Measurements from ENCODE around the gene SCN1A.
A peak's percentile ranks its signal among the peaks of the same experiment; 100 is the strongest.
"Not testable (repeated sequence)": the region's sequence is repeated elsewhere in the genome, so short reads cannot be mapped to it uniquely, and the experiment has no call there.

Gene SCN1A

DNA sequence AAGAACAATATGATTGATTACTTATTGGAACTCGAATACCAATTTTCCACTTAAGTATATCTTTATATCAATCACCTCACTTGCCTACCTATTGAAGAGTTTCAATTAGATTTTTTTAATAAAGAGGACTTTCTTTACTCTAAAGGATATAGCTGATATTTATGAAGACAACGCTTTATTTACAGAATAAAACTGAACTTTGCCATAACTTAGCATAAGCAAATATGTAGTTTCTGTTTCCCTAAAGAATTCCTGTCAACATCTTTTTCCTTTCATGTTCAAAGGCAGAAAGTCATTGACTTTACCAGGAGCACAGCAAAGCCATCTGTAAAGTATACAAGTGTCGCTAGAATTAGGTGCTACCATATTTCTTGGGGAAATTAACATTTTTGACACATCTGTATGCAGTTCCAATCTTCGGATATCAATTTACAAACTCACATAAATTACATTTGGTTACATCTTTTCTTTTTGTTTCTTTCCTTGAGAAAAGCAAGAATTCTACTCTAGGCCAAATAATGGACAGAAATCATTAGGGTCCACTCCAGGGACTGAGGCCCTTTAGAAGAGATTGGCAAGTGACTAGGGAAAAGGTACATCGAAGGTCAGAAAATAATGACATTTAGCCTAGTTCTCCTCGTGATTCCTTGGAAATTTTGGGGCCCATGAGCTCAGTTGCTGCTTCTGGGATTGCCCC lies 7.5 kb upstream of the SCN1A start:
- DNase-seq, result no peak

DNA sequence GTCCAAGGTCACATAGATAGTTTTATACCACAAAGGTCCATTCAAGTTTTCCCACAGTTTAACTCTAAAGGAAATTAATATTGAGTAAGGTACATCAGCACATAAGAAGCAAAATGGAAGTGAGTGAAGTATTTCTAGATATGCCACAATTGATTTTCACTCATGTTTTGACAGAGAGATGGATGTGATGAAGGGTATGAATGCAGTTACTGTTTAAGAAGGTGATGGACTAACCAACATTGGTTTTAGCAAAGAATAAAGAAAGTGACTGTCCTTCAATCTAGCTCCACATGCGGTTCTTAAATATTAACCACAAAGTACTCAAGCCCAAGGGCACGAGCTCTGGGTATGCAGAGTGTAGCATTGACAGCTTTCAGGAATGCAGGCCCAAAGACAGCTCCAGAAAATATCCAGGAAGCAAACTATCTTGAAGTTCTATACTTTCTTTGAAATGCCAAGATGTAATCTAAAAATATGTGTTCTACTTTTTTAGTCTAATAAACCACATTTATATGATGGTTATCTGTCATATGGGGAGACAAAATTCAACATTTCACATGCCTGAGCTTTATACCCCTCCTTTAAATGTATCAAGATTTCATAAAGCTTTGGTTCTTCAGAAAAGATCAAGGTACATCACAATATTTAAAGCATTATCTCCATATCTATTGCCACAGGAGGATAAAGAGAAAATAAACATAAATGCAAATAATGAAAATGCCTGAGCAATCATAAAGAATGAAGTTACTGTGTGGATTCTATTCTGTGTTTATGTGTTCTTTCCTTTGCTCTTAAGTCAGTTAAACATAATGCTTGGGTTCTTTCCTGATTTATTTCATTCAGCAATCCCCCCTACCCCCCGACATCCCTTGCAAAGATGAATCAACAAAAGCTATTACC lies 6.7 kb upstream of the SCN1A start:
- DNase-seq, result no peak

DNA sequence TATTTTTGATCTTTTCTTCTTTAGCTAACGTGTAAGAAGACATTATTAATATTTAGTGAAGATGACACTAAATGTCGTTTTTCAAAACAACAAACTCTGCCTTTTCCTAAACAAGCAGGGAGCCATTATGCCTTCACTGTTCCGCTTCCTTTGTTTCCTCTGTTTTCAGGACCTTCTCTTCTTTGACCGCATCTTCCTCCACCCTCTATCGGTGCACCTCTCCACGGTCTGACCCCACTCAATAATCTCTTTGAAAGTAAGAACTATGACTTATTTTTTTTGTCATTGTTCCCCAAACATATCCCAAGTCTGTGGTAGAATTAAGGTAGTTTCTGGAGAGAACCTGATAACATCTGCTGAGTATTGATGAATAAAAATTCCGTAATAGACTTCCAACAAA lies 5.8 kb upstream of the SCN1A start:
- no peak for DNase-seq

DNA sequence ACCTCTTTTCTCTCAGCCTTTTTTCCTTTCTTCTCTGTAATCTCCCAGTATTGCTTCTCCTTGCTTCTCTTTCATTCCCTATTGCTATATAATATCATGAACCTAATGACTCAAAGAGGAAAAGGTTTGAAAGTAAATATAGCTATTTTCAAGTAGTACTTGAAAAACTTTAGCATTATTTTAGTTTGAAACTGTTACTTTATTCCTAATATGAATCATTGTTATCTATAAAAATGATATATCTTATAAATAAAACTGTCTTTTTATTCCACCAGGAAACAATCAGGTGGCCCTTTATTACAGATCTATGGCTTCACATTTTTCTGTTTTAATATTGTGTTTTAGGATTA lies 311 bp upstream of the SCN1A start:
- no peak for DNase-seq

DNA sequence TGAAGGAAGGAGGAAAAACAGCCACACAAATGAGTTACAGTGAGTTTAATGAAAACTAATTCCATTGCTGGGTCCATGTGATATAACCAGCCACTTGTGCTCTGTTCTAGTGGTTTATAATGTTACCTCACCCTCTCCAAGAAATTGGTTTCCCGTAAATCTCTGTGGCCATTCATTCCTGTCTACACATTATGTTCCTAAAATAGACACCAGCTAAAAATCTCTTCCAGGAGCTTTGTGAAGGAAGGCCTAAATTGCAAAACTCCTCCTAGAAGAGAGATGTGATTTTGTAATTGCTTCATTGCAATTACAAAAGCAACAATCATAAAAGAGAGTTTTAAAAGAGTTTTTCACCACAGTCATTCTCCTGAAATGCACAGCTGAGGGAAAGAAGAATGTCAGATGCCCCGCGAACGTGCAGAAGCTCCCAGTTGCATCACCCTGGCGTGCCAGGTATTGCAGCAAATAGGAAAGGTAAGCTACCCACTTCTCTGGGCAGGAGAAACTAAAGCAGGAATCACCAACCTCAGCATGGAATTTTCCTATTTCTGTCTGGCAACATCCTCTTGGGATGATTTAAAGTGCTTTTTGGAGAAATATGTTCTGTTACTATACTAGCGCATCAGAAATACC lies 1.7 kb downstream of the SCN1A start:
- DNase-seq, result peak in 2 of 51 donors; percentile 7 to 46

DNA sequence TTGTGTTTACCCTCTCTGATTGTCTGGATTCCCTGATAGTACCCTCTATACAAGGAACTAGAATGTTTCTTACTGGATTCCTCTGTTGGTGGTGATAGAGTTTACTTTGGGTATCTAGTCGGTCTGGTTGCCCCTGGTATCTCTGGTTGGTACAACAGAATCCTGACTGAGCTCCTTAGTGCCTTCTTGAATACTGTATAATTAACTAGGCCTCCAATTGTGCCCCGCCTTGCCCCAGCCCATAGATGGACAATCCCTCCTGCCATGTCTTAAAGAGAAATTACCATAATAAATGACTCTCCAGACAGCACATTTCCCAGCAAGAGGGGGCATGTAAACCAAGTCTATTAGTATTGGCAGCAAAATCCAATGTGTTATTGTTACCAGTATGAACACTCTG lies 2.3 kb downstream of the SCN1A start:
- no peak for DNase-seq

DNA sequence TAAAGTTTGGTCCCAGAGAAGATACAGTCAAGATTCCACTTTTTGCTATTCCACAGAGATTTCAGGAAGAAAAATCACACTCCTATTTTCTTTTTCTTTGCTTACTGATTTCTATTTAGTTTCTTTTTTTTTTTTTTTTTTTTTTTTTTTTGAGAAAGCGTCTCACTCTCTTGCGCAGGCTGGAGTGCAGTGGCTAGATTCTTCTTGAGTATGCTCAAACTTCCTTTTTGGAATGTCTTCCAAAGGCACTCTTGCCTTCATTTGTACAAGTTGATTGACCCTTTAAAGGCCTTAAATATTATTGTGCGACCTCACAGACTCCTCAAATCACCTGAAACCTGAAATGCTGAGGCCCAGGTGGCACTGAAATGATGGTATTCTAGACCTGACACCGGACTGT lies 9.6 kb downstream of the SCN1A start:
- no peak for DNase-seq

DNA sequence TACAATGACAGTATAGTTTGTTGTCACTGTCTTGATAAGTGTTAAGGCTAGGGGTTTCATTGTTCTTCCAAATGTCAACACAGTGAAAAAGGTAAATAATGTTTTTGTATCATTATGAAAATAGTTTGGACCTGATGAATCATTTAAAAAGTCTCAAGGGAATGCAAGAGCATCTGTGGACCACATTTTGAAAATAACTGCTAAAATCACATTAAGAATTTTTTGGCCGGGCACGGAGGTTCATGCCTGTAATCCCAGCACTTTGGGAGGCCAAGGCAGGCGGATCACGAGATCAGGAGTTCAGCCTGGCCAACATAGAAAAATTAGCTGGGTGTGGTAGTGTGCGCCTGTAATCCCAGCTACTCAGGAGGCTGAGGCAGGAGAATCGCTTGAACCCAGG lies 10.3 kb downstream of the SCN1A start:
- no peak for DNase-seq

DNA sequence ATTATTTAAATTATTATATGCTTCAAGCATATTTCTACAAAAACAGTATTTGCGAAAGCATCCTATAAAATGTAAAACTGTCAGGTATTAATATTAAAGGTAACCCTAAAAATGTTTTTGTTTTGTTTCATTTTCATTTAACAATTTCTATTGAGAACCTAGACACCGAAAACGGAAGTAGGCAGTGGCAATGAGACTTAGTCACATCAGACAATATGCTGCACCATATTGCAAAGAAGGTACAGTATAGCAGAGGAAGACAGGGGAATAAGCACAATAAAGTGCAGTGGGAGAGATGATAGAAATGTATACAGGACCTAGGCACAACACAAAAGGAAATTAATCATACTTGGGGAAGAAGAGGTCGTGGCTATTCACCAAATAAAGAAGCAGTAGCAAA lies 12.2 kb downstream of the SCN1A start:
- DNase-seq, result no peak

DNA sequence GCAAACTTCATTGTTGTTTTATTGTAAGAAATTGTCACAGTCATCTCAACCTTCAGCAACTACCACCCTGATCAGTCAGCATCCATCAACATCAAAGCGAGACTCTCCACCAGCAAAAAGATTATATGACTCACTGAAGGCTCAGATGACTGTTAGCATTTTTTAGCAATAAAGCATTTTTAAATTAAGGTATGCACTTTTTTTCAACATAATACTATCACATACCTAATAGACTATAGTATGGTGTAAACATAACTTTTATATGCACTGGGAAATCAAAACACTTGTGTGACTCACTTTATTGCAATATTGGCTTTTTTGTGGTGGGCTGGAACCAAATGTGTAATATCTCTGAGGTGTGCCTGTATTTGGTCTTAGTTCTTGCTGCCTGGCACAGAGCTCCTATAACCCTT lies 15.6 kb downstream of the SCN1A start:
- no peak for DNase-seq

DNA sequence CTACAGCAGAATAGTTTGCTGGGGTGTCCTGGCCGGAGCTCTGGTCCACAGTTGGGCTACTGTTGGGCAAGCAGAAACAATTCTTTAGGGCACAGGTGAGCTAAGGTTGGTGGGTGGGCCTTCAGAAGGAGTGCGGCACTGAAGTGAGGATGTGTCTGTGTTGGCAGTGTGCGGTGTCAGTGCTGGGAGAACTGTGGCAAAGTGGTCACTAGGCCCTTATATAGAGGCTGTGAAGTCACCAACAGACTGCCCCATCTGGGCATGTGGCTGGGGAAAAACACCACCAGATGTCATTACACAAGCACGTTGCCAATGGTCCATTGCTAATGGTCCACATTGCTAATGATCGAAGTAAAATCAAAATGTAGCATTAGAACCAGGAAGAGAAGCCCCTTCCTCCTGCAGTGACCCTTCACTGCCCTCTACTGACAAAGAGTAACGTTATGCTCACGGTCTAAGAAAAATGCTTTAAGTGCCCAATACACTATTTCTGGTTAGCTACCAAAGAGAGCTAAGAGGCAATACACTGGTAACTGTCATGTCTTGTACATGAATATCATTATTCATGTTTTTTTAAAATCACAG lies 21.3 kb downstream of the SCN1A start:
- DNase-seq, result no peak

DNA sequence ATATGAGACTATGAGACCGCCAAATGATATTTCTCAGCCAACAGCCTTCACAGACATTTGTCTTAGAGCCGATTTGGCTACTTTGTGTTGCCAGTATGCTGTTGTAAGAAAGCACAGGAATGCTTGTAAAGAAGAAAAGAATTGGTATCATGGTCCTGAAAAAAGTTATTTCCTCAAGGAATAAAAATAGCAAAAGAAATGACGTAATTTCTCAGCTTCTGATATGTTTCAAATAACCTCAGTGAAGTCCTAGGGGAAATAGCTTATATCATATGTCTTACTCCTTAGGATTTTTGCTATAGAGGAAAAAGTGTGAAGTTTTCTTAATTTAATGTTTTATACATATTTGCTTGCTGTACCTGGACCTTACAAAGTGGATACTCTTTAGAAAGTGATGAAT lies 23.0 kb downstream of the SCN1A start:
- DNase-seq, result no peak

DNA sequence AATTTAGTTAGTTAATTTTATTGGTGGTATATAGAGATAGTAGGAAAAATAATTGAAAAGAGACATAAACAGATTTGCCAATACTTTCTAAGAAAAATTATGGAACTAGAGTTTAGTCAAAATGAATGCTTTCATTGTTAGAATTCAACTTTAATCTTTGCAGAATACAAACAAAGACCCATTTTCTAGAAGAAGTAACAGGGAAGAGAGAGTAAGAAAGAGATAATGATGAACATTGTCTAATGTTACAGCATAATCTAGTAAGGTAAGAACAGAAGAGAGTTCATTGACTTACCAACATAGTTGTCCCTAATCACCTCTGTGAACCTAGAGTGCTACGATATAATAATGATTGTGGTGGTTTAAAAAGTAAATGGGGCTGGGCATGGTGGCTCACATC lies 23.7 kb downstream of the SCN1A start:
- DNase-seq, result no peak

DNA sequence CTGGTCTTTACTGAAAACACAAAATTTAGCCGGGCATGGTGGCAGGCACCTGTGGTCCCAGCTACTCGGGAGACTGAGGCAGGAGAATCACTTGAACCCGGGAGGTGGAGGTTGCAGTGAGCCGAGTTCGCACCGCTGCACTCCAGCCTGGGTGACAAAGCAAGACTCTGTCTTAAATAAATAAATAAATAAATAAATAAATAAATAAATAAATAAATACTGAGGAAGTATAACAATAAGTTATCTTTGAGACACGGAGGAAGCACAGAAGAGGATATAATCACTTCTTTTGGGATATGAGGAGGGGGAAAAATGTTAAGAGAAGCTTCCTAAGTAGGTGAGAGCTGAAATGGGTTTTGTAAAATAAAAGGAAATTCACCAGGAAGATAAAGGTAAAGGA lies 24.5 kb downstream of the SCN1A start:
- DNase-seq, result not testable (repeated sequence)

DNA sequence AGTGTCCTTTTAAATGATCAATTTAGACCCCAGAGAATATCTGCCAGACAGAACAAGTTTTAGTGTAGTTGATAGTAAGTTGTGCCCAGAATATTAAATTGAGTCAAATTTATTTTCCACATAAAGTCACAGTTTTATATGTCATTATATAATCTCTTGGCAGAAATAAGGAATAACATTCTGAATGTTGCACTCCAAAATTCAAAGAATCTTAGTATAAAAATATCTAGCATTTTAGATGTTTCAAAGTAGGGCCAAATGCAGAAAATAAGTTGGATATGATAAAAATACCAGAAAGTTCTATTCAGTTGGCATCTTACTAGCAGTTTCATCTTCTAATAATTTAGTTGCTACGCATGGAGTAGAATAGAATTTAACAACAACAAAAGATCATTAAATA lies 33.5 kb downstream of the SCN1A start:
- no peak for DNase-seq

DNA sequence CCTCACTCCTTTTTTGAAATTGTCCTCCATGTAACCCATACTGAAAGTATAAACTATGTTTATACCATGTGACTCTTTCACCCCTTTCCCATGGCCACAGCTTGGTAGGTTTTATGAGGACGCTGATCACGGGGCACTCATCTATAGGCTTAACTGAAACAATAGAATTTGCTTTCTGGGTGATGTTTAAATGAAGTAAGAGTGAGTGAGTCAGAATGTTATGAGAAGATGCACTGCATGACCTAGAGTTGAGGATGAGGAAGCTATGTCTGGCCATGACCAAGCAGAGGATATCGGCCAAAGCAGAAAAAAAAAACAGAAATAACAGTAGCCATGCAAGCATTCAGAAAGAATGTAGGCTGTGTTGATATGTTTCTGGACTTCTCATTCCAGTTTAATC lies 34.9 kb downstream of the SCN1A start:
- no peak for DNase-seq

DNA sequence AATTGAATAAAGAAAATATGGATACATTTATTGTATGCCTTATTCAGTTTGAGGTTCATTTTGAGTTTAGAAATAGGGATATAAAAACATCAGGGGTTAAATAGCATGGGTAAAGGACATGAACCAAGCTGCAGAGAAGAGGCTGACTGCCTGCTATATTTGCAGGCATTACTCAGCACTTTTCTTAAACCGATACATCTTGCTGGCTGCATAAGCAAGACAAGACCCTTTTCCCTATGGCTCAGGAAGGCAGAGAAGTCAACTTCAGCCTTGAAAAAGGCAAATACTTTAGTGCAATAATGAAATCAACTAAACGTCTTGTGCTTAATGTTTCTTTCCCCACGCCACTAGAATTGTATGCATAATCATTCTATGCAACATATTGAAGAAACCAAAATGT lies 36.4 kb downstream of the SCN1A start:
- DNase-seq, result peak in 1 of 51 donors; percentile 38

DNA sequence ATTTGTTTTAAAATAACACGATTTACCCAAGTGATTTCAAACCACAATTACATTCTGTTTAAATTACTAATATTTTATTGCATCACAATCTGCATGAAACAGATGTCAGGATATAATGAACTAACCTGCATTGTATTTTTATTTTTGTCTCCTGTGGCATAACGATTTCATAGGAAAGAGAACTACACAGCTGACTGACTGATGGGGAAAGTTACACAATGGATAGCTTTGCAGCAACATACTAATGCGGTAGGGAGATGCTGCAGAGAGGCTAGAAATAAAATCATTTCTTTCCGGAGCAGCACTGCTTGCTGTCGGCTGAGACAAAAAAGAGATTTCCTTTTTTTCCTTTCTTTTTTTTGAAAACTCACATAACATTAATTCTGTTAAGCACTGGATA lies 36.9 kb downstream of the SCN1A start:
- DNase-seq, result no peak

DNA sequence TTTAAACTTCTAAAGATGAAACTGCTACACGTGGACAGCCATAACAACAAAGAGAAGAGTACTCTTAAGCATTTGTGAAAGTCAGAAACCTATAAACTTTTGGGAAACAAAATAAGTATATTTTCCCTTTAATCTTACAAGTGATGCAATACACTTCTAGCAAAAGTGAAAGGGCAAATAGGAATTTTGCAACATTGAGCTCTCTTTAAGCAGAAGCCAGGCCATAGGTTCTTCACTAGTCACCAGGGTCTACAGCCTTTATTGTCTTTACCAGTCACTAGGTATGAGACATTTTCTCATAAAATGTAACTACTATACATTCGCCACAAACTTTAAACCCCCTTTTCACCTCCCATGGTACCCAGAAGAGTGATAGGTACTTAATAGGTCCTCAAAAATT lies 37.5 kb downstream of the SCN1A start:
- DNase-seq, result no peak

DNA sequence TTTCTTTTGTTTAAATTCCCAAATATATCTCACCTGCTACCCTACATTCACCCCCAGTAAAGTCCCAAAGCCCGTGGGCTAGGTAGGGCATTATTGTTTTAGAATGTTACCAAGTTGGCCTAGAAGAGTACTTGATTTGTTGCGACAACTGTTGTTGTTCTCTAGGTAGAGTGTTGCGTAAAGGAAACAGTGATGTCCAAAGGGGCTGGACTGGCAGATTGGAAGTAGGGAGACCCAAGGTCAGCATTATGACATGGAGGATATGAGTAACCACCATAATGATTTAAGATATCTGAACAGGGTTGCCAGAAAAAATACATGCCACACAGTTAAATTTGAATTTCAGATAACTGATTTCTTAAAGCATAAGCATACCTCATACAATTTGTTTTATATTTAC lies 39.2 kb downstream of the SCN1A start:
- no peak for DNase-seq

DNA sequence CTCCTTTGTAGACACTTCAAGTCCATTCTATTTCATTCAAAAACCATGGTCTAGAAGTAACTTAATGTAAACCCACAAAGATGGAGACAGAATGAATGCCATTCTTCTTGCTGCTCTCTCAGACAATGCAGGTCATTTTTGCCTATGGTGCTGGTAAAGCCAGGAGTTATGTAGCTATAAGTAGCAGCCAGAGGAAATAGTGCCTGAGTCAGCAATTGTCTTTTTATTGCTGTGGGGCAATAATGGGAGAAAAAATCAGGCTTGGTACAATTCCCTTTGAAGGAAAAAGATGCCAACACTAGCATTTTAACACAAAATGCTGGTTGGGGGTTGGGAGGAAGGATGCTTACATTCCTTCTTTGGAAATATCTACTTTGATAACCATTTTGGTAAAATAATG lies 43.5 kb downstream of the SCN1A start:
- DNase-seq, result no peak

DNA sequence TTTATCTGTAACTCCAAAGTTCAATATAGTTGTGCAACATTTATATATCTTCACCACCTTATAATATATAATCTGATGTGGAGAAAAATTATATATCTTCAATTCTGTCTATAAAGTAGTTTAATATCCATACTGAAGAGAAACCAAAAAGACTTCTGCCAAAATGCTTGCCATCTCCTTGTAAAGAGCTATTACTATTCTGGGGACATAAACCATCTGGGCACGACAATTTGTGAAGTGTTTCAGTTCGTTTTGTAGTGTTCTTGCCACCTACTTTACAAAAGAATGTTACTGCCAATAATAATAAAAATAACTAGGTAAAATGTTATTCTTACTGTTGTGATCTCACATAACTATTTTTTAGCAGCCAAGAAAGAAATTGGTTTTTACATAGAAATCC lies 45.1 kb downstream of the SCN1A start:
- no peak for DNase-seq

Measured in hypothalamus (tissue), 51 donors.